Measurements from ENCODE around the gene SUPT6H.
A peak's percentile ranks its signal among the peaks of the same experiment; 100 is the strongest.

Gene SUPT6H

GRCh38 chr17:28661635-28662526 is at the start of gene SUPT6H, which contains the start of gene SDF2:
Gene SUPT6H, plus strand, starts transcription at chr17:28662205. Its CDS starts 11,197 bp downstream, at chr17:28673402.
Gene SDF2, minus strand, starts transcription at chr17:28661906. Its CDS starts 30 bp downstream, at chr17:28661876.
- peak; percentile 63 for DNase-seq

- no peak for DNase-seq
Measured at GRCh38 chr17:28612531-28612930, 49.5 kb upstream of the SUPT6H start.

- DNase-seq: no peak
Measured at GRCh38 chr17:28612936-28613872, 48.8 kb upstream of the SUPT6H start.

GRCh38 chr17:28613931-28614381 is 48.0 kb upstream of the SUPT6H start, which contains the start of gene RSKR:
Gene RSKR, minus strand, starts transcription at chr17:28614185. Its CDS starts 24 bp downstream, at chr17:28614161.
- no peak for DNase-seq

- no peak for DNase-seq
Measured at GRCh38 chr17:28615260-28615940, 46.6 kb upstream of the SUPT6H start.

GRCh38 chr17:28616281-28616680 is 45.7 kb upstream of the SUPT6H start:
- no peak for DNase-seq

- DNase-seq: no peak
Measured at GRCh38 chr17:28618464-28618863, 43.5 kb upstream of the SUPT6H start.

GRCh38 chr17:28620010-28620409 is 42.0 kb upstream of the SUPT6H start:
- DNase-seq: no peak

- no peak for DNase-seq
Measured at GRCh38 chr17:28622186-28622585, 39.8 kb upstream of the SUPT6H start.

- DNase-seq: no peak
Measured at GRCh38 chr17:28623696-28624095, 38.3 kb upstream of the SUPT6H start.

GRCh38 chr17:28624148-28624547 is 37.9 kb upstream of the SUPT6H start:
- no peak for DNase-seq

GRCh38 chr17:28626818-28627217 is 35.2 kb upstream of the SUPT6H start:
- DNase-seq: no peak

- DNase-seq: no peak
Measured at GRCh38 chr17:28634206-28634865, 27.7 kb upstream of the SUPT6H start.

- no peak for DNase-seq
Measured at GRCh38 chr17:28635506-28635905, 26.5 kb upstream of the SUPT6H start.

GRCh38 chr17:28641579-28641978 is 20.4 kb upstream of the SUPT6H start:
- no peak for DNase-seq

- DNase-seq: no peak
Measured at GRCh38 chr17:28643983-28644786, 17.8 kb upstream of the SUPT6H start.

- peak; percentile 68 for DNase-seq
Measured at GRCh38 chr17:28644787-28645575, 17.0 kb upstream of the SUPT6H start, which contains the start of gene BLTP2. Gene BLTP2, minus strand, starts transcription at chr17:28645158. Its CDS starts 102 bp downstream, at chr17:28645056.

- DNase-seq: no peak
Measured at GRCh38 chr17:28645576-28645939, 16.4 kb upstream of the SUPT6H start.

- no peak for DNase-seq
Measured at GRCh38 chr17:28646039-28646754, 15.8 kb upstream of the SUPT6H start.

- no peak for DNase-seq
Measured at GRCh38 chr17:28648698-28649097, 13.3 kb upstream of the SUPT6H start.

Measured in NCI-H1417 treated with DMSO at 0.1 percent for 48 hours (cell line).